SU-DHL-6 (cell line): Measurements from ENCODE around the gene WWOX.

Source experiments
- EZH2phosphoT487 ChIP-seq: fragments of 200-600 bp; sonication (generic), shearing (Covaris generic); conservative IDR thresholded peaks from 2 replicates; pipeline ENCODE4 v1.6.1; 2018; ENCODE audit warnings: mild to moderate bottlenecking, antibody characterized with exemption, low read length, moderate library complexity, mixed read lengths
- TF ChIP-seq, protein P1 (sequence below): fragments of 200-600 bp; sonication (generic); IDR thresholded peaks from one replicate; pipeline ENCODE4 v1.5.1; 2017; ENCODE audit warnings: antibody characterized with exemption, mild to moderate bottlenecking, low read length, moderate library complexity; ENCODE audit not compliant: insufficient read depth, poor library complexity, severe bottlenecking

DNA sequence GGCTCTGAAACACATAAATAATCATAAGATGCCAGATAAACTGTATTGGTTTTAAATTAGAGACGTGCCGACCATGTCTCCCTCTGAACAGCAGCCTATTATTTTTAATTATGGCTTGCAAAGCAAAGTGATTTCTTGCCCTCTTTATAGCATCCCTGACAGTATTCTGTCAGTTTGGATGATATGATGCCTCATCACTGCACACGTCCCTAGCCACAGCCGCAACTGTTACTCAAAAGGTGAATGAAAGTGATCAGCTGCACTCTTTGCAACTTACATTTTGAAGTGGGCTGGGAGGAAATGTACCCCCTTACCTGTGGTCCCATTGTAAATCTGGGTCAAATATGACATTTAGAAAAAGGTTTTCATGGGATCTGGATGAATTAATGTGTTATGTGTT is 1111.2 kb downstream of the WWOX start:
- TF ChIP-seq, protein P1, sequence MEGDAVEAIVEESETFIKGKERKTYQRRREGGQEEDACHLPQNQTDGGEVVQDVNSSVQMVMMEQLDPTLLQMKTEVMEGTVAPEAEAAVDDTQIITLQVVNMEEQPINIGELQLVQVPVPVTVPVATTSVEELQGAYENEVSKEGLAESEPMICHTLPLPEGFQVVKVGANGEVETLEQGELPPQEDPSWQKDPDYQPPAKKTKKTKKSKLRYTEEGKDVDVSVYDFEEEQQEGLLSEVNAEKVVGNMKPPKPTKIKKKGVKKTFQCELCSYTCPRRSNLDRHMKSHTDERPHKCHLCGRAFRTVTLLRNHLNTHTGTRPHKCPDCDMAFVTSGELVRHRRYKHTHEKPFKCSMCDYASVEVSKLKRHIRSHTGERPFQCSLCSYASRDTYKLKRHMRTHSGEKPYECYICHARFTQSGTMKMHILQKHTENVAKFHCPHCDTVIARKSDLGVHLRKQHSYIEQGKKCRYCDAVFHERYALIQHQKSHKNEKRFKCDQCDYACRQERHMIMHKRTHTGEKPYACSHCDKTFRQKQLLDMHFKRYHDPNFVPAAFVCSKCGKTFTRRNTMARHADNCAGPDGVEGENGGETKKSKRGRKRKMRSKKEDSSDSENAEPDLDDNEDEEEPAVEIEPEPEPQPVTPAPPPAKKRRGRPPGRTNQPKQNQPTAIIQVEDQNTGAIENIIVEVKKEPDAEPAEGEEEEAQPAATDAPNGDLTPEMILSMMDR, result no peak
- no peak for TF ChIP-seq EZH2phosphoT487
